Measurements from ENCODE around the gene USP31.
"Not testable (repeated sequence)": the region's sequence is repeated elsewhere in the genome, so short reads cannot be mapped to it uniquely, and the experiment has no call there.

The USP31 gene

GRCh38 chr16:23103603-23104002 lies 45.6 kb downstream of the USP31 start:
- DNase-seq: no peak
- H3K4me3 ChIP-seq (ENCODE audit: low read depth, low read length): no peak overlapping the region
- no peaks in the 10 kb centered on the region for H3K36me3 ChIP-seq (replicated peaks)
- no peaks in the 10 kb centered on the region for H3K27me3 ChIP-seq (replicated peaks)
- in situ Hi-C loops (cut with HindIII; ENCODE audit: low pct_ligation_motif_present, low sequenced_read_pairs): no loop called here
- no peak for TF ChIP-seq CTCF (IDR thresholded peaks at IDR 0.05; ENCODE audit: low read depth, low read length, missing control alignments)
- no peak overlapping the region for H3K27ac ChIP-seq

- Histone ChIP-seq H3K27ac (no peak overlapping the region), H3K27me3 (replicated peaks) (no peaks in the 10 kb centered on the region), H3K4me3 (ENCODE audit: low read depth, low read length) (no peak overlapping the region), H3K36me3 (replicated peaks) (no peaks in the 10 kb centered on the region)
- no peak for DNase-seq
- no peak for TF ChIP-seq CTCF (IDR thresholded peaks at IDR 0.05; ENCODE audit: low read depth, low read length, missing control alignments)
- in situ Hi-C loops (cut with HindIII; ENCODE audit: low pct_ligation_motif_present, low sequenced_read_pairs): no loop called here
Observed at GRCh38 chr16:23101012-23101550, 48.2 kb downstream of the USP31 start.

- H3K36me3 ChIP-seq (replicated peaks); H3K27me3 ChIP-seq (replicated peaks); DNase-seq; H3K27ac ChIP-seq; H3K4me3 ChIP-seq (ENCODE audit: low read depth, low read length); in situ Hi-C loops (cut with HindIII; ENCODE audit: low pct_ligation_motif_present, low sequenced_read_pairs): not testable (repeated sequence)
Observed at GRCh38 chr16:23096450-23096849, 52.8 kb downstream of the USP31 start.

- H3K36me3 ChIP-seq (replicated peaks); DNase-seq; H3K27me3 ChIP-seq (replicated peaks); H3K27ac ChIP-seq; in situ Hi-C loops (cut with HindIII; ENCODE audit: low pct_ligation_motif_present, low sequenced_read_pairs); H3K4me3 ChIP-seq (ENCODE audit: low read depth, low read length): not testable (repeated sequence)
Observed at GRCh38 chr16:23094136-23094535, 55.1 kb downstream of the USP31 start.

GRCh38 chr16:23092801-23093117 lies 56.5 kb downstream of the USP31 start:
- no peak for TF ChIP-seq CTCF (IDR thresholded peaks at IDR 0.05; ENCODE audit: low read depth, low read length, missing control alignments)

GRCh38 chr16:23092072-23092800 lies 57.0 kb downstream of the USP31 start:
- Histone ChIP-seq H3K36me3 (replicated peaks) (peaks cover 4% of the 10 kb centered on the region), H3K4me3 (ENCODE audit: low read depth, low read length) (no peak overlapping the region), H3K27me3 (replicated peaks) (no peaks in the 10 kb centered on the region), H3K27ac (no peak overlapping the region)
- TF ChIP-seq CTCF (IDR thresholded peaks at IDR 0.05; ENCODE audit: low read depth, low read length, missing control alignments): no peak
- in situ Hi-C loops (cut with HindIII; ENCODE audit: low pct_ligation_motif_present, low sequenced_read_pairs): no loop called here
- no peak for DNase-seq

More at GRCh38 chr16:23092801-23093117, 56.5 kb downstream of the USP31 start:
- in situ Hi-C loops (cut with HindIII; ENCODE audit: low pct_ligation_motif_present, low sequenced_read_pairs): no loop called here
- no peak for DNase-seq
- H3K4me3 ChIP-seq (ENCODE audit: low read depth, low read length): no peak overlapping the region
- peaks cover 2% of the 10 kb centered on the region for H3K36me3 ChIP-seq (replicated peaks)
- H3K27me3 ChIP-seq (replicated peaks): no peaks in the 10 kb centered on the region
- no peak overlapping the region for H3K27ac ChIP-seq

- H3K36me3 ChIP-seq (replicated peaks): peaks cover 4% of the 10 kb centered on the region
- no peak overlapping the region for H3K4me3 ChIP-seq (ENCODE audit: low read depth, low read length)
- no peak overlapping the region for H3K27ac ChIP-seq
- TF ChIP-seq CTCF (IDR thresholded peaks at IDR 0.05; ENCODE audit: low read depth, low read length, missing control alignments): no peak
- in situ Hi-C loops (cut with HindIII; ENCODE audit: low pct_ligation_motif_present, low sequenced_read_pairs): no loop called here
- no peak for DNase-seq
- no peaks in the 10 kb centered on the region for H3K27me3 ChIP-seq (replicated peaks)
Observed at GRCh38 chr16:23089111-23089510, 60.1 kb downstream of the USP31 start.

Measured in brain microvascular endothelial cell (primary cell).